ENCODE data around the gene ARHGEF19. TPM values are rescaled to one million over a fixed set of nuclear protein-coding genes. Genes with fewer than 3 reads are reported as not detected.

ARHGEF19 gene
- total RNA-seq, 4 donors from 2014 or later, result 11.9 to 32.3 (median 17.5) TPM

DNA sequence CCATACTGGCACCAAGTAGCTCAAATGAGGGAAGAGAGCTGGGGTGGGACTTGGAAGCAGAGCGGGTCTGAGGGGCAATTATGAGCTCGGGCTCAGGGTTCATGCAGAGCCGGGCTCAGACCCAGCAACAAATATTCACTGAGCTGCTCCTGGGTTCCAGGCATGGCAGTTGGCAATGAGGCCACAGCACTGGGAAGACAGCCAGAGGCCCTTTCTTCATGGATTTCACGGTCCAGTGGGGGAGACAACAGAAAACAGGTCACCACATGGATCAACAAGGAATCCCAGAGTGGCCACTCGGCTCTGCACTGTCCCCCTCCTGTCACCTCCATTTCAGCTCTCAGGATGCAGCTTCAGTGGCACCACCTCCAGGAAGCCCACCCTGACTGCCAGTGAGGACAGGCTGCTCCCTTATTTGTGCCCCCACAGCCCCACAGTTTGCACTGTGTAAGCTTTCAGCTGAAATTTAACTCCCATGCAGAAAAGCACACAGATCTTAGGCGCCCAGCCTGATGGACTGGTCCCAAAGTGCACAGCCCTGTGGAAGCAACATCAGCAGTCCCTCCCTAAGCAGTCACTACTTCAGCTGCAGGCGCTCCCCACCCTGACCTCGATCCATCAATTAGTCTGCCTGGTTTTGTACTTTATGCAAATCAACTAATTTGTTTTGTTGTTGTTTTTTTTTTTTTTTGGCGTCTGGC, 22.4 kb downstream of the ARHGEF19 start:
- Histone ChIP-seq H3K36me3 (no peaks in the 10 kb centered on the region), H3K9me3 (no peaks in the 10 kb centered on the region), H3K27ac (peak overlapping the region in 1 of 3 donors; percentile 46), H3K27me3 (no peaks in the 10 kb centered on the region), H3K4me1 (peaks cover 35 to 48% of the 10 kb centered on the region in 2 donors), H3K4me3 (replicated peaks in 1 of 3) (no peak overlapping the region)
- TF ChIP-seq POLR2A (IDR thresholded peaks at IDR 0.05), result no peak
- TF ChIP-seq, protein P1, sequence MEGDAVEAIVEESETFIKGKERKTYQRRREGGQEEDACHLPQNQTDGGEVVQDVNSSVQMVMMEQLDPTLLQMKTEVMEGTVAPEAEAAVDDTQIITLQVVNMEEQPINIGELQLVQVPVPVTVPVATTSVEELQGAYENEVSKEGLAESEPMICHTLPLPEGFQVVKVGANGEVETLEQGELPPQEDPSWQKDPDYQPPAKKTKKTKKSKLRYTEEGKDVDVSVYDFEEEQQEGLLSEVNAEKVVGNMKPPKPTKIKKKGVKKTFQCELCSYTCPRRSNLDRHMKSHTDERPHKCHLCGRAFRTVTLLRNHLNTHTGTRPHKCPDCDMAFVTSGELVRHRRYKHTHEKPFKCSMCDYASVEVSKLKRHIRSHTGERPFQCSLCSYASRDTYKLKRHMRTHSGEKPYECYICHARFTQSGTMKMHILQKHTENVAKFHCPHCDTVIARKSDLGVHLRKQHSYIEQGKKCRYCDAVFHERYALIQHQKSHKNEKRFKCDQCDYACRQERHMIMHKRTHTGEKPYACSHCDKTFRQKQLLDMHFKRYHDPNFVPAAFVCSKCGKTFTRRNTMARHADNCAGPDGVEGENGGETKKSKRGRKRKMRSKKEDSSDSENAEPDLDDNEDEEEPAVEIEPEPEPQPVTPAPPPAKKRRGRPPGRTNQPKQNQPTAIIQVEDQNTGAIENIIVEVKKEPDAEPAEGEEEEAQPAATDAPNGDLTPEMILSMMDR (IDR thresholded peaks at IDR 0.05), result peak in 2 of 6 experiments; percentile 6 to 8
- intact Hi-C loops (cut with DNase I), result loop anchor here (2.0 kb wide), 1 partner anchor 113 kb away; no protein-coding TSS in a partner anchor
- peak; percentile 87 to 90 for DNase-seq
- 26 to 29% methylated on average over 8 to 9 of the region's 9 CpGs for whole genome bisulfite sequencing, 2 donors

DNA sequence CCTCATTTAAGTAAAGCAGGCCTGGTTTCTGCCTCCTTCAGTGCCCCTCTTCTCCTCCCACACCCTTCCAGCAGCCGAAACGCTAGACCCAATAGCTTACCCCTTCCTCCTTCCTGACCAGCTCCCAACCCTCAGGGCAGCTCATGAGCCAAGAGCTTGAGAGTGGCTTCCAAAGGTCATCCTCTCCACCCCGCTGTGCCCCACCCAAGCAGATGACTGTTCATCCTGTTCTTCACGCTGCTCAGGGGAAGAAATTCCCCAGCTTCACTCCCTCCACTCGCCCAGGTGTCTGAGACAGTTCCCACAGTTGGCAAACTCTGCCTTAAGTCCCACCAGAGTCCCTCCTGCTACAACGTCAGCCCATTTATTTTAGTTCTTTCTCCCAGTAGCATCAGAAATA, 23.4 kb downstream of the ARHGEF19 start:
- 59 to 64% methylated on average over 6 of the region's 6 CpGs for WGBS, 2 donors
- Histone ChIP-seq H3K27me3 (no peaks in the 10 kb centered on the region), H3K36me3 (no peaks in the 10 kb centered on the region), H3K4me1 (peaks cover 35 to 48% of the 10 kb centered on the region in 2 donors), H3K9me3 (no peaks in the 10 kb centered on the region), H3K4me3 (replicated peaks in 1 of 3) (no peak overlapping the region), H3K27ac (peak overlapping the region in 1 of 3 donors; percentile 46)
- TF ChIP-seq, protein P1 (IDR thresholded peaks at IDR 0.05), result no peak
- TF ChIP-seq POLR2A (IDR thresholded peaks at IDR 0.05), result no peak
- intact Hi-C loops (cut with DNase I), result loop anchor here (2.0 kb wide), 1 partner anchor 112 kb away; no protein-coding TSS in a partner anchor
- DNase-seq, result no peak

DNA sequence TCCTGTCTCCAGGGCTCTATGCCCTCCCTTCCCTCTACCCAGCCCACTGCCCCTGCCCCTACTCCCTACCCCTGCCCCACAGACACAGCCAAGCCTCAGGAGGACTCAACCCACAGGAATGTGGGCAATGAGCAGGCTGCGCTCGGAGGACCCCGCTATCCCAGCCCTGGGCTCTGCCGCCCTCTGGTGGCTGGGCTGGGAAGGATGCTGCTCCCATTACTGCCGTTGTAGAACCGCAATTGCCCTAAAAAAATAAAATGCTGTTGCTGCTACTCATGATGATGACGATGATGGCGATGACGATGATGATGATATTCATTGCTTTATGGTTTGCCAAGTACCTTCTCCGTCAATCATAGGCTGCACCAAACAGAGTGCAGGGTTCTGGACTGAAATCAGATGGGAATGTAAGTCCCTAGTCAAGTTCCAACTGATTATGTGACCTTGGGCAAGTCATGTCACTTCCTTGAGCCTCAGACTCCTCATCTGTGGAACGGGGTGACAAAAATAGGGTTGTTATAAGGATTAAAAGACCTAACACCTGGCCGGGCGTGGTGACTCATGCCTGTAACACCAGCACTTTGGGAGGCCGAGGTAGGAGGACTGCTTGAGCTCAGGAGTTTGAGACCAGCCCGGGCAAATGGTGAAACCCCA, 24.6 kb downstream of the ARHGEF19 start:
- H3K4me1 ChIP-seq, result peaks cover 35 to 57% of the 10 kb centered on the region in 2 donors

DNA sequence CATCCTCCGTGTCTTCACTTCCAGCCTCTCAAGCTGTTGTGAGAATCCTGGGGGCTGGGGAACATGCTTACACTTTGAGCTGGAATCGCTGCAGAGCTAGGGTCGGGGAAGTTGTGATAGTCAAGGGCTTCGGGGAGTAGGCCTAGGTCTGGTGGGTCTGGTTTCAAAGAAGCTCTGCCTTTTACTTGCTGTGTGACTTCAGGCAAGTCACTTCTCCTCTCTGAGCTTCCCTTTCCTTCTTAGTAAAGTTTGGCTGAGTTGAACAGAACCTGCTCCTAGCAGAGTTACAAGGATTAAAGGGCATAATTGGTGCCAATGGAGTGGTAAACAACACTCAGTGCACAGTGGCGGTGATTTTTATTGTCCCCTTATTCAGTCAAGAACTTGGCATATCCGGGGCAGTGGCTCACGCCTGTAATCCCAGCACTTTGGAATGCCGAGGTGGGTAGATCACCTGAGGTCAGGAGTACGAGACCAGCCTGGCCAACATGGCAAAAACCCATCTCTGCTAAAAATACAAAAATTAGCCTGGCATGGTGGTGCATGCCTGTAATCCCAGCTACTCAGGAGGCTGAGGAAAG, 25.7 kb downstream of the ARHGEF19 start:
- H3K4me1 ChIP-seq, result peaks cover 37 to 62% of the 10 kb centered on the region in 2 donors
- no peaks in the 10 kb centered on the region for H3K27me3 ChIP-seq
- H3K9me3 ChIP-seq, result no peaks in the 10 kb centered on the region
- intact Hi-C loops (cut with DNase I), result no loop called here
- H3K4me3 ChIP-seq (replicated peaks in 1 of 3), result no peak overlapping the region
- DNase-seq, result no peak
- TF ChIP-seq POLR2A (IDR thresholded peaks at IDR 0.05), result no peak
- TF ChIP-seq, protein P1 (IDR thresholded peaks at IDR 0.05), result no peak
- 76% methylated on average over 9 of the region's 9 CpGs for WGBS, 2 donors
- H3K36me3 ChIP-seq, result no peaks in the 10 kb centered on the region
- no peak overlapping the region for H3K27ac ChIP-seq

More for the DNA sequence above, 24.6 kb downstream of the ARHGEF19 start:
- Histone ChIP-seq H3K9me3 (no peaks in the 10 kb centered on the region), H3K4me3 (replicated peaks in 1 of 3) (no peak overlapping the region), H3K27me3 (no peaks in the 10 kb centered on the region), H3K36me3 (no peaks in the 10 kb centered on the region), H3K27ac (no peak overlapping the region)
- DNase-seq, result peak; percentile 73 to 79
- intact Hi-C loops (cut with DNase I), result loop anchor here (2.0 kb wide), 1 partner anchor 111 kb away; no protein-coding TSS in a partner anchor
- no peak for TF ChIP-seq POLR2A (IDR thresholded peaks at IDR 0.05)
- TF ChIP-seq, protein P1 (IDR thresholded peaks at IDR 0.05), result peak; percentile 88 to 99 (median 98)
- WGBS, 2 donors, result 20 to 28% methylated on average over 11 to 15 of the region's 15 CpGs

Measured in thyroid gland (tissue), 4 donors.